Left ventricle myocardium inferior (tissue), 1 donor: ENCODE data around the gene ECI1. TPM values are rescaled to one million over a fixed set of nuclear protein-coding genes. Genes with fewer than 3 reads are reported as not detected.
"Not testable (repeated sequence)": the region's sequence is repeated elsewhere in the genome, so short reads cannot be mapped to it uniquely, and the experiment has no call there.

Experiments used
- DNase-seq: peaks from one replicate; pipeline ENCODE4 v3.0.0-alpha.2; 2020
- H3K27ac ChIP-seq: fragments of 200-600 bp; replicated peaks from 2 replicates; pipeline ENCODE4 v1.8.0; 2021
- H3K27me3 ChIP-seq: fragments of 200-600 bp; 2 replicates; pipeline ENCODE4 v1.8.0; 2021; ENCODE audit warnings: low read depth
- H3K36me3 ChIP-seq: fragments of 200-600 bp; 2 replicates; pipeline ENCODE4 v1.8.0; 2021
- H3K4me1 ChIP-seq: fragments of 200-600 bp; 2 replicates; pipeline ENCODE4 v1.8.0; 2021
- H3K4me3 ChIP-seq: fragments of 200-600 bp; 2 replicates; pipeline ENCODE4 v1.8.0; 2021; ENCODE audit warnings: mild to moderate bottlenecking, moderate library complexity
- H3K9me3 ChIP-seq: fragments of 200-600 bp; replicated peaks from 2 replicates; pipeline ENCODE4 v1.8.0; 2021
- CTCF ChIP-seq: fragments of 200-600 bp; IDR thresholded peaks from 2 replicates; pipeline ENCODE4 v1.8.0; 2021; ENCODE audit warnings: antibody characterized with exemption, mild to moderate bottlenecking, borderline replicate concordance
- intact Hi-C: fragments of 100-400 bp; cut with micrococcal nuclease; formaldehyde crosslinking; loops from one replicate; pipeline ENCODE4 v1.11.0; 2022
- total RNA-seq: library from RNA; stranded (reverse); fragmentation: NEBNext Ultra II Directional; extraction: Animal tissue kit (Norgen Biotek cat#: 25700); gene quantifications from one replicate; pipeline ENCODE4 v1.2.1, GENCODE V29; 2021
- donor health status: DM: no; HTN: yes; CAD: no; lungs with severe emphysema.

The ECI1 gene
- total RNA-seq, 1 donor from 2014 or later: 165 TPM

GRCh38 chr16:2243031-2243528, 8.3 kb downstream of the ECI1 start:
- DNase-seq: no peak
- Histone ChIP-seq H3K36me3 (peaks cover 68% of the 10 kb centered on the region), H3K27ac (no peak overlapping the region), H3K4me3 (no peak overlapping the region), H3K4me1 (peaks cover 9% of the 10 kb centered on the region), H3K9me3 (no peaks in the 10 kb centered on the region), H3K27me3 (no peaks in the 10 kb centered on the region)
- intact Hi-C loops: loop anchor here (10.0 kb wide), 1 partner anchor 168 kb away; no protein-coding TSS in a partner anchor
- no peak for TF ChIP-seq CTCF

GRCh38 chr16:2242598-2242997, 8.8 kb downstream of the ECI1 start:
- Histone ChIP-seq H3K9me3 (no peaks in the 10 kb centered on the region), H3K27ac (no peak overlapping the region), H3K36me3 (peaks cover 68% of the 10 kb centered on the region), H3K4me1 (peaks cover 14% of the 10 kb centered on the region), H3K4me3 (no peak overlapping the region), H3K27me3 (peaks cover 2% of the 10 kb centered on the region)
- TF ChIP-seq CTCF: no peak
- intact Hi-C loops: loop anchor here (10.0 kb wide), 1 partner anchor 168 kb away; no protein-coding TSS in a partner anchor
- no peak for DNase-seq

GRCh38 chr16:2240331-2240730, 11.1 kb downstream of the ECI1 start:
- not testable (repeated sequence) for H3K4me3 ChIP-seq, DNase-seq, H3K27ac ChIP-seq, H3K9me3 ChIP-seq
- Histone ChIP-seq H3K4me1 (peaks cover 25% of the 10 kb centered on the region), H3K36me3 (peaks cover 58% of the 10 kb centered on the region), H3K27me3 (peaks cover 22% of the 10 kb centered on the region)
- intact Hi-C loops: loop anchor here (10.0 kb wide), 1 partner anchor 166 kb away; no protein-coding TSS in a partner anchor

- peaks cover 25% of the 10 kb centered on the region for H3K4me1 ChIP-seq
- no peak overlapping the region for H3K4me3 ChIP-seq
- intact Hi-C loops: no loop called here
- DNase-seq: no peak
- H3K9me3 ChIP-seq: no peaks in the 10 kb centered on the region
- H3K27me3 ChIP-seq: peaks cover 23% of the 10 kb centered on the region
- H3K27ac ChIP-seq: no peak overlapping the region
- no peak for TF ChIP-seq CTCF
- H3K36me3 ChIP-seq: peaks cover 58% of the 10 kb centered on the region
Measured at GRCh38 chr16:2238838-2239675, 12.3 kb downstream of the ECI1 start.

GRCh38 chr16:2238150-2238837, 13.1 kb downstream of the ECI1 start:
- intact Hi-C loops: no loop called here
- Histone ChIP-seq H3K4me3 (peak overlapping the region; percentile 55), H3K27me3 (peaks cover 23% of the 10 kb centered on the region), H3K27ac (peak overlapping the region; percentile 41), H3K9me3 (no peaks in the 10 kb centered on the region), H3K4me1 (peaks cover 25% of the 10 kb centered on the region), H3K36me3 (peaks cover 58% of the 10 kb centered on the region)
- no peak for TF ChIP-seq CTCF
- DNase-seq: no peak
